GM19324 (cell line): Measurements from ENCODE around the gene CAD.

Source experiments
- ATAC-seq: cut with Tn5 transposase; IDR thresholded peaks from one replicate; pipeline ENCODE4 v1.9.1; 2021; ENCODE audit warnings: mild to moderate bottlenecking, moderate library complexity; ENCODE audit not compliant: unreplicated experiment, low FRiP score

The CAD gene

GRCh38 chr2:27221166-27221565 is 4.0 kb downstream of the CAD start:
- ATAC-seq = no peak

- ATAC-seq = no peak
These were observed 5.2 kb downstream of the CAD start for GRCh38 chr2:27222407-27222806.

DNA sequence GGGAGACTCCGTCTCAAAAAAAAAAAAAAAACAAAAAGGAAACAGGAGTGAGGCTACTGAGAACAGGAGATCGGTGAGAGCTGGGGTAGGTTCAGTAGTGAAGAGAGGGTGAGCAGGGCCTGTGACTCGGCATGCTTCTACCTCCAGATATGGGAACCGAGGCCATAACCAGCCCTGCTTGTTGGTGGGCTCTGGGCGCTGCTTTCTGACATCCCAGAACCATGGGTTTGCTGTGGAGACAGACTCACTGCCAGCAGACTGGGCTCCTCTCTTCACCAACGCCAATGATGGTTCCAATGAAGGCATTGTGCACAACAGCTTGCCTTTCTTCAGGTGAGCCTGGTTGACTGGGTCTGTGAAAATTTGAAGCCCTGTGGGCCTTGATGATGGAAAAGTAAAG is 6.2 kb downstream of the CAD start:
- no peak for ATAC-seq

GRCh38 chr2:27225526-27225925 is 8.4 kb downstream of the CAD start:
- ATAC-seq = no peak

GRCh38 chr2:27227501-27227900 is 10.3 kb downstream of the CAD start:
- no peak for ATAC-seq

DNA sequence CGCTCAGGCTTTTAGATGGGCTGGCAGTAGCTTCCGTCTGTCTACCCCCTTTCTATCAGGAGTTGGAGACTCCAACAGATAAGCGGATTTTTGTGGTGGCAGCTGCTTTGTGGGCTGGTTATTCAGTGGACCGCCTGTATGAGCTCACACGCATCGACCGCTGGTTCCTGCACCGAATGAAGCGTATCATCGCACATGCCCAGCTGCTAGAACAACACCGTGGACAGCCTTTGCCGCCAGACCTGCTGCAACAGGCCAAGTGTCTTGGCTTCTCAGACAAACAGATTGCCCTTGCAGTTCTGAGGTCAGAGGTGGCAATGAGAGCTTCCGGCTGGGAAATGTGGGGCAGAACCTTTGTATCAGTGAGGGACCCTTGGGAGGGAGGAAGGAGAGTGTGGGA is 14.8 kb downstream of the CAD start:
- no peak for ATAC-seq

GRCh38 chr2:27233341-27233740 is 16.2 kb downstream of the CAD start:
- ATAC-seq = no peak

DNA sequence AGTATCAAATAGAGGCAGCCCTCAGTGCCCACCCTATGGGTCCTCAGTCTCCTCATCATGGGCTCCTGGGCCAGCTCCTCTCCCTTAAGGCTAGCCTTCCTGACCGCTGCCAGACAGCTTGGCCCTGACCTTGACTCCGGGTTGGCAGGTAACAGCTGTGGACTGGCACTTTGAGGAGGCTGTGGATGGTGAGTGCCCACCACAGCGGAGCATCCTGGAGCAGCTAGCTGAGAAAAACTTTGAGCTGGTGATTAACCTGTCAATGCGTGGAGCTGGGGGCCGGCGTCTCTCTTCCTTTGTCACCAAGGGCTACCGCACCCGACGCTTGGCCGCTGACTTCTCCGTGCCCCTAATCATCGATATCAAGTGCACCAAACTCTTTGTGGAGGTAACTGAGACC is 19.0 kb downstream of the CAD start:
- no peak for ATAC-seq

- no peak for ATAC-seq
These were observed 19.5 kb downstream of the CAD start for GRCh38 chr2:27236626-27237025.

GRCh38 chr2:27237341-27237945 is 20.3 kb downstream of the CAD start:
- no peak for ATAC-seq

DNA sequence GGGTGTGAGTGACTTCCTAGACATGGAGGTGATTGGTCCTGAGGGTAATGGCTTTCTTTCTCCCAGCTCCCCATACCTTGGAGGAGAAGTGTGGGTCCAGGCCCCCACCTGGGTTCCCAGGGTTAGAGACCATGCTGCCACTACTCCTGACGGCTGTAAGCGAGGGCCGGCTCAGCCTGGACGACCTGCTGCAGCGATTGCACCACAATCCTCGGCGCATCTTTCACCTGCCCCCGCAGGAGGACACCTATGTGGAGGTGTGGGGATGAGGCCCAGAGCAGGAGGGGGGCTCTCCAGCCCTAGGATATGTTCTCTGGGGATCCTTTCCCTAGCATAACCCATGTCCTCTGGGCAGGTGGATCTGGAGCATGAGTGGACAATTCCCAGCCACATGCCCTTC is 21.8 kb downstream of the CAD start:
- ATAC-seq = no peak

- ATAC-seq = no peak
These were observed 23.2 kb downstream of the CAD start for GRCh38 chr2:27240406-27240805.

GRCh38 chr2:27241761-27242613 is 24.8 kb downstream of the CAD start:
- ATAC-seq = no peak

GRCh38 chr2:27242614-27242951 is 25.4 kb downstream of the CAD start:
- no peak for ATAC-seq

DNA sequence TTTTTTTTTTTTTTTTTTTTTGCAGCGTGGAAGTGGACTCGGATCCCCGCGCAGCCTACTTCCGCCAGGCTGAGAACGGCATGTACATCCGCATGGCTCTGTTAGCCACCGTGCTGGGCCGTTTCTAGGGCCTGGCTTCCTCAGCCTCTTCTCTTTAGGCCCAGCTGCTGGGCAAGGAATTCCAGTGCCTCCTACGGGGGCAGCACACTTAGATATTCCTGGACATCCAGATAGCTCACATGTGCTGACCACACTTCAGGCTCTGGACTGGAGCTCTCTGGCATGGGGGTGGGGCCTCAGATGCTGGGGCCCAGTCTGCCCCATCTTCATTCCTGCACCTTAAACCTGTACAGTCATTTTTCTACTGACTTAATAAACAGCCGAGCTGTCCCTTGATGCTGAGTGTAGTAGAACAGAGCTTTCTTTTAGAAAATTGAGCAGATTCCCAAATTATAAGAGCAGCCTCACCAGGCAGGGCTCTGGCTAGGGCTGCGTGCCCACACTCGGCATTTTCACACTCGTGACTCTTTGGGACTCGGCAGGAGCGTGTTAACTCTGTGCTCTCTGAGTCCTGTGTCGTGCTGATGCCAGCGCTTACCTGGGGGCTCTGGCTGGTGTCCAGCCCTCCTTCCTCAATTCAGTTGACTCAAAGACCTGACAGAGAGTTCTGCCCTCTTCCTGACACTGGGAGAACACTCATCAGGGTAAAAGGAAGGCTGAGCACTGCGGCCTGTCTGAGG is 26.4 kb downstream of the CAD start:
- no peak for ATAC-seq

GRCh38 chr2:27245116-27245515 is 27.9 kb downstream of the CAD start:
- no peak for ATAC-seq

- no peak for ATAC-seq
These were observed 28.5 kb downstream of the CAD start for GRCh38 chr2:27245626-27246025.

DNA sequence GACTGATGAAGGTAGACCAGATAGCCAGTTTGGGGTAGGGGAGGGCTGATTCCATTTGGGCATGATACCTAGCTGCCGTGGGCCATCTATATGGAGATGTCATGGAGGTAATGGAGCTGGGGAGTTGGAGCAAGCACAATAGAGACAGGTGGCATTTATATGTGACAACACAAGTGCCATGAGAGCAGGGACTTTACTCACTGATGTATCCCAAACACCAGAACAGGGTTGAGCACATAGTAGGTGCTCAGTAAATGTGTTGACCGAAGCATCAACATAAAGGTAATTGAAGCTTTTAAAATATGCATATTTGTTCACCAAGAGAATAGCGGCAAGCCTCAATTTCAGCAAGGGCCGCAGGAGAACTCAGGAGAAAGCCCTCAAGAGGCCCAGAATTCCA is 30.7 kb downstream of the CAD start:
- no peak for ATAC-seq

DNA sequence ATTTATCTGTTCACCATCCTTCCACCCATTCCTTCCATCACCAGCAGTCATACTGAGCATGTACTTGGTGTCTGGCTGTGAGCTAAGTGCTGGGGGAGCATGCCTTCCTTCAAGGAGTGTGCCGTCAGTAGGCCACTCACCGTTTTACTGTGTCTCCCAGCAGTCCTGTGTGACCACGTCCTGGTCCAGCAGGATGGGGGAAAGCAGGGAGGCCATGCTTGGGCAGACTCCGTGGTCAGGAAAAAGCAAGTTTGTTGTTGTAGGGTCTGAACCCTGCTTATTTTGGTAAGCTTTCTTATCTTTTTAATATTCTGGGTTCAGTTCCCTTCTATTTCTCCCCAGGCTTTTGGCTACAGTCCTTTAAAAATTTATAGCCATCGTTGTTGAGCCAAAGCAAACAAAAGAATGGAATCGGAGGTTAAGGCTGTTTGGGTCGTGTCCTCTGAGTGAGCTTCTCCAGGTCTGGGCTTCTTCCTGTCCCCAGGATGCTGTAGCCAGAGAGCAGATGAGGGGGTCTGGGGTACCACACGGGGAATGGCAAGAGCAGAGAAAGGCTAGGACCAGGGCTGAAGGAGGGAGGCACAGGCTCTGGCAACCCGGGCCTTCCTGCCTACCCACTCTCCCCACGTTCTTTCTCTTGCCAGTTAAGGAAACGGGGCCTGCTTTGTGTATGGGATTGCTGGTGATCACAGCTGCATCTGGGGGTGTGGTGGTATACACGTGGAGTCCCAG is 32.2 kb downstream of the CAD start:
- ATAC-seq = no peak

GRCh38 chr2:27249891-27250651 is 32.9 kb downstream of the CAD start:
- no peak for ATAC-seq
